Measurements from ENCODE around the gene PGP. TPM values are rescaled to one million over a fixed set of nuclear protein-coding genes. Genes with fewer than 3 reads are reported as not detected.

PGP gene
- total and polyA plus RNA-seq, 8 donors: 9.3 to 90.4 (median 11.3) TPM

DNA sequence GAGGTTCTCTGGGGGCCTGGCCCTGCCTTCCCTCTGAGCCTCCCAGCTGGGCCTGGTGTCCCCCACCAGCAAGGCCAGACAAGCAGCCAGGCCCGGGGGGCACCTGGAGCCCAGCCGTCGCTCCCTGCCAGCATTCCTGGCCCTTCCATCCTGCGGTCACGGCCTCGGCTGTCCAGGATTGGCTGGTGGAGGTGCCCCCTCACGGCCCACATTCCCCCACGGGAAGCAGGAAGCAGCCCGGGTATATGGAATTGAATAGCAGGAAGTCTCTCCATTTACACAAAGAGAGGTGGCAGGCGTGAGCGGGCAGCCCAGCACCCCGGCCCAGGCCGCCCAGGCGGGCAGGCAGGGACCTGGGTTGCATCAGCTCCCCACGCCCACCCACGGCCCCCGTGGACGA lies 44.6 kb downstream of the PGP start:
- Histone ChIP-seq H3K27ac (peak overlapping the region in 4 of 5 donors; percentile 43 to 69 (median 54)), H3K27me3 (no peaks in the 10 kb centered on the region), H3K36me3 (peaks cover 64 to 96% (median 96%) of the 10 kb centered on the region in 4 donors), H3K4me3 (peak overlapping the region; percentile 16 to 31 (median 25)), H3K9me3 (no peaks in the 10 kb centered on the region), H3K4me1 (peaks cover 0 to 7% (median 3%) of the 10 kb centered on the region in 4 donors)
- intact Hi-C loops (cut with DNase I; ENCODE audit: low total_unique reads): no loop called here
- no peak for TF ChIP-seq POLR2A (IDR thresholded peaks at IDR 0.05)
- TF ChIP-seq, protein P1, sequence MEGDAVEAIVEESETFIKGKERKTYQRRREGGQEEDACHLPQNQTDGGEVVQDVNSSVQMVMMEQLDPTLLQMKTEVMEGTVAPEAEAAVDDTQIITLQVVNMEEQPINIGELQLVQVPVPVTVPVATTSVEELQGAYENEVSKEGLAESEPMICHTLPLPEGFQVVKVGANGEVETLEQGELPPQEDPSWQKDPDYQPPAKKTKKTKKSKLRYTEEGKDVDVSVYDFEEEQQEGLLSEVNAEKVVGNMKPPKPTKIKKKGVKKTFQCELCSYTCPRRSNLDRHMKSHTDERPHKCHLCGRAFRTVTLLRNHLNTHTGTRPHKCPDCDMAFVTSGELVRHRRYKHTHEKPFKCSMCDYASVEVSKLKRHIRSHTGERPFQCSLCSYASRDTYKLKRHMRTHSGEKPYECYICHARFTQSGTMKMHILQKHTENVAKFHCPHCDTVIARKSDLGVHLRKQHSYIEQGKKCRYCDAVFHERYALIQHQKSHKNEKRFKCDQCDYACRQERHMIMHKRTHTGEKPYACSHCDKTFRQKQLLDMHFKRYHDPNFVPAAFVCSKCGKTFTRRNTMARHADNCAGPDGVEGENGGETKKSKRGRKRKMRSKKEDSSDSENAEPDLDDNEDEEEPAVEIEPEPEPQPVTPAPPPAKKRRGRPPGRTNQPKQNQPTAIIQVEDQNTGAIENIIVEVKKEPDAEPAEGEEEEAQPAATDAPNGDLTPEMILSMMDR (IDR thresholded peaks at IDR 0.05): no peak
- TF ChIP-seq EP300 (IDR thresholded peaks at IDR 0.05): no peak
- TF ChIP-seq POLR2AphosphoS5 (IDR thresholded peaks at IDR 0.05): no peak
- DNase-seq: no peak
- WGBS, 5 donors: 66 to 90% (median 85%) methylated on average over 8 to 18 of the region's 18 CpGs

DNA sequence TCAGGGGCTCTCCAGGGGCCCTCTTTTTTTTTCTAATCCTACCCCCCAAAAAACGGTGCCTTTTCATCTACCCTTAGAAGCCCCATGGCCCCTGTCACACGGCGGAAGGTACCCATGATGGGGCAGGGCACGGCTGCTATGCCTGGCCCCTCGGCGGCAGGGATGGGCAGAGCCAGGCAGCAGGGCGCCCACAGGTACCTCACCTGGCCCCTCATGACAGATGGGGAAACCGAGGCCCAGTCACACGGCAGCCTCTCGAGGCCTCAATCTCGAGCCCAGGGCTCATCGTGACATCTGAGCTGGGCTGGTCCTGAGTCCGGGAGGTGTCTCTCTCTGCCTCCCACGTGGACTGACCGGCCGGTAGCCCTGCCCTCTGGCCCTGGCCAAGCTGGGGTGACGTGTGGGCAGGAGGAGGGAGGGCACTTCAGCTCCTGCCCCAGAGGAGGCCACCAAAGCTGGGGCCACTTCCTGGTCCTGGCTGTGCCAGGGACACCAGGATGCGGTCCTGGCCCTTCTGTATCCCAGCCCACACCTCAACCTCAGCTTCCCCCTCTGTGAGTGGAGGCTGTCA lies 47.5 kb downstream of the PGP start:
- Histone ChIP-seq H3K27ac (no peak overlapping the region), H3K4me1 (peaks cover 9 to 20% (median 19%) of the 10 kb centered on the region in 4 donors), H3K9me3 (no peaks in the 10 kb centered on the region), H3K36me3 (peaks cover 37 to 75% (median 67%) of the 10 kb centered on the region in 4 donors), H3K27me3 (no peaks in the 10 kb centered on the region), H3K4me3 (no peak overlapping the region)
- TF ChIP-seq POLR2AphosphoS5 (IDR thresholded peaks at IDR 0.05) (no peak), EP300 (IDR thresholded peaks at IDR 0.05) (no peak)
- TF ChIP-seq, protein P1 (IDR thresholded peaks at IDR 0.05): no peak
- DNase-seq: no peak
- intact Hi-C loops (cut with DNase I; ENCODE audit: low total_unique reads): no loop called here
- WGBS, 5 donors: 86 to 93% (median 87%) methylated on average over 7 to 18 of the region's 18 CpGs

DNA sequence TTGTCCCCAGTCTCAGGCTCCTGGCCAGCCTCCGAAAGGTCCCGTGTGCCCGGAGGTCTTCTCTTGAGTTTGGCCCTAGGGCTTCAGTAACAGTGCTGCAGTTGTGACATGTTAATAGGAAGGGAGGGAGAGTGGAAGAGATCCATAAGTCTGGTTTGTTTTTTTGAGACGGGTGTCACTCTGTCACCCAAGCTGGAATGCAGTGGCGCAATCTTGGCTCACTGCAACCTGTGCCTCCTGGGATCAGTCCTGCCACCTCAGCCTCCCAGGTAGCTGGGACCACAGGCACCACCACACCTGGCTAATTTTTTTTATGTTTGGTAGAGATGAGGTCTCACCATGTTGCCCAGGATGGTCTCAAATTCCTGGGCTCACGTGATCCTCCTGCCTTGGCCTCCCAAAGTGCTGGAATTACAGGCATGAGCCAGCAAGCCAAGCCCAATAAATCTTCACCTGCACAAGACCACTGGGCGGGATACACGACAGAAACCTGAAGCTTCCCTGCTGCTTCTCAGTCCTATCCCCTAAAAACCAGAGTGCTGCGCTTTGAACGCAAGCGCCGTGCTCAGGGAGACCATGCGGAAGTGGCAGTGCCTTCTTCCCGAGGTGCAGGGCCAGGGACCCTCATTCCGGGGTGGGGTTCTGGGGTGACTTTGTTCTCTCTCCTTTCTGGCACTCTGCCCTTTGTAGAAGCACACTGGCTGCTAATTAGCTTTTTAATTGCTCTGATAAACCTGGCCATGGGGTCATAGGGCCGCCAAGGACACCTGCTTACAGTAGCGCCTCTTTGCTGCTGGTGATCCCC lies 48.2 kb downstream of the PGP start:
- 90 to 94% (median 92%) methylated on average over 17 of the region's 17 CpGs for WGBS, 5 donors
- Histone ChIP-seq H3K9me3 (no peaks in the 10 kb centered on the region), H3K4me3 (no peak overlapping the region), H3K27me3 (no peaks in the 10 kb centered on the region), H3K36me3 (peaks cover 37 to 68% (median 60%) of the 10 kb centered on the region in 4 donors), H3K4me1 (peaks cover 15 to 27% (median 26%) of the 10 kb centered on the region in 4 donors), H3K27ac (no peak overlapping the region)
- intact Hi-C loops (cut with DNase I; ENCODE audit: low total_unique reads): no loop called here
- DNase-seq: no peak
- TF ChIP-seq EP300 (IDR thresholded peaks at IDR 0.05) (no peak), POLR2A (IDR thresholded peaks at IDR 0.05) (no peak), POLR2AphosphoS5 (IDR thresholded peaks at IDR 0.05) (no peak)
- TF ChIP-seq, protein P1 (IDR thresholded peaks at IDR 0.05): no peak

DNA sequence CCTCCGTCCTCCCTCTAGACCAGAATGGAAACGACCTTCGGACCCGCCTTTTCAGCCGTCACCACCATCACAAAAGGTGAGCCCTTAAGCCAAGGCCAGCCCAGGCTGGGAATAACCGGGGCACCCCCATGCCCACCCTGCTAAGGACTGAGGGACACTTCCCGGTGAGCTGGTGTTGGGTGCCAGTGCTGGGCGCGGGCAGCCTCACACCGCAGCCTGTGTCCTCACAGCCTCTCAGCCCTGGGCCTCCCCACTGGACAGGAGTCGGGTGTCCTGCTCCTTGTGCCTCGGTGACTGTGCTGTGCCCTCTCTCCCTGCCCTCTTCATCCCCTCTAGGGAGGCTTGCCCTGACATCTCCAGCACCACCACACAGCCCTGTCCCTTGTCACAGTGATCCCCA lies 48.8 kb downstream of the PGP start:
- TF ChIP-seq POLR2A (IDR thresholded peaks at IDR 0.05) (no peak), POLR2AphosphoS5 (IDR thresholded peaks at IDR 0.05) (no peak), EP300 (IDR thresholded peaks at IDR 0.05) (no peak)
- TF ChIP-seq, protein P1 (IDR thresholded peaks at IDR 0.05): no peak
- DNase-seq: no peak
- H3K27ac ChIP-seq: no peak overlapping the region
- peaks cover 31 to 62% (median 56%) of the 10 kb centered on the region in 4 donors for H3K36me3 ChIP-seq
- intact Hi-C loops (cut with DNase I; ENCODE audit: low total_unique reads): no loop called here
- no peaks in the 10 kb centered on the region for H3K27me3 ChIP-seq
- H3K4me1 ChIP-seq: peaks cover 16 to 33% (median 32%) of the 10 kb centered on the region in 4 donors
- no peak overlapping the region for H3K4me3 ChIP-seq
- WGBS, 5 donors: 91 to 97% (median 95%) methylated on average over 11 to 12 of the region's 12 CpGs
- no peaks in the 10 kb centered on the region for H3K9me3 ChIP-seq
